ENCODE results near the gene CALML5.

CALML5 gene

DNA sequence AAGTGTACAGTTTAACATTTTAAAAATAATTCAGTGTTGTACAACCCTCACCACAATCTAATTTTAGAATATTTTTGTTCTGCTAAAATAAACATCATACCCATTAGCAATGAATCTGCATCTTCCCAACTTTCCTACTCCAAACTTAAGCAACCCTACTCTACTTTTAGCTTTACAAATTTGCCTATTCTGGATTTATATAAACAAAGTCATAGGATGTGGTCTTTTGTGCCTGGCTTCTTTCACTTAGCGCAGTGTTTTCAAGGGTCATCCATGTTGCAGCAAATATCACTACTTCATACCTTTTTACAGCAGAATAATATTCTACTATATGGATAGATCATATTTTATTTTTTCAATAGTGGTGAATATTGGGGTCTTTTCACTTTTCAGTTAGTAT lies 44.3 kb upstream of the CALML5 start:
- no peaks in the 10 kb centered on the region for H3K9me3 ChIP-seq (ENCODE audit: control insufficient read depth, low read length)
- no peaks in the 10 kb centered on the region for H3K79me2 ChIP-seq
- no peak overlapping the region for H3K4me3 ChIP-seq (ENCODE audit: low read depth, low read length)
- no peak overlapping the region for H2AFZ ChIP-seq
- H3K9ac ChIP-seq = no peak overlapping the region
- H3K36me3 ChIP-seq (ENCODE audit: control insufficient read depth, insufficient read depth, low read length) = no peaks in the 10 kb centered on the region
- H3K27me3 ChIP-seq (ENCODE audit: control insufficient read depth, insufficient read depth, low read length) = no peaks in the 10 kb centered on the region
- no peak overlapping the region for H3K27ac ChIP-seq
- H3K4me1 ChIP-seq = no peaks in the 10 kb centered on the region
- no peak overlapping the region for H3K4me2 ChIP-seq (ENCODE audit: low read length)
- TF ChIP-seq, protein P1, sequence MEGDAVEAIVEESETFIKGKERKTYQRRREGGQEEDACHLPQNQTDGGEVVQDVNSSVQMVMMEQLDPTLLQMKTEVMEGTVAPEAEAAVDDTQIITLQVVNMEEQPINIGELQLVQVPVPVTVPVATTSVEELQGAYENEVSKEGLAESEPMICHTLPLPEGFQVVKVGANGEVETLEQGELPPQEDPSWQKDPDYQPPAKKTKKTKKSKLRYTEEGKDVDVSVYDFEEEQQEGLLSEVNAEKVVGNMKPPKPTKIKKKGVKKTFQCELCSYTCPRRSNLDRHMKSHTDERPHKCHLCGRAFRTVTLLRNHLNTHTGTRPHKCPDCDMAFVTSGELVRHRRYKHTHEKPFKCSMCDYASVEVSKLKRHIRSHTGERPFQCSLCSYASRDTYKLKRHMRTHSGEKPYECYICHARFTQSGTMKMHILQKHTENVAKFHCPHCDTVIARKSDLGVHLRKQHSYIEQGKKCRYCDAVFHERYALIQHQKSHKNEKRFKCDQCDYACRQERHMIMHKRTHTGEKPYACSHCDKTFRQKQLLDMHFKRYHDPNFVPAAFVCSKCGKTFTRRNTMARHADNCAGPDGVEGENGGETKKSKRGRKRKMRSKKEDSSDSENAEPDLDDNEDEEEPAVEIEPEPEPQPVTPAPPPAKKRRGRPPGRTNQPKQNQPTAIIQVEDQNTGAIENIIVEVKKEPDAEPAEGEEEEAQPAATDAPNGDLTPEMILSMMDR (IDR thresholded peaks at IDR 0.05) = no peak

- no peaks in the 10 kb centered on the region for H3K36me3 ChIP-seq (ENCODE audit: control insufficient read depth, insufficient read depth, low read length)
- H3K4me1 ChIP-seq = no peaks in the 10 kb centered on the region
- no peak overlapping the region for H3K4me2 ChIP-seq (ENCODE audit: low read length)
- H3K4me3 ChIP-seq (ENCODE audit: low read depth, low read length) = no peak overlapping the region
- H3K27ac ChIP-seq = no peak overlapping the region
- no peaks in the 10 kb centered on the region for H3K27me3 ChIP-seq (ENCODE audit: control insufficient read depth, insufficient read depth, low read length)
- no peaks in the 10 kb centered on the region for H3K9me3 ChIP-seq (ENCODE audit: control insufficient read depth, low read length)
- H3K9ac ChIP-seq = no peak overlapping the region
- H3K79me2 ChIP-seq = no peaks in the 10 kb centered on the region
- TF ChIP-seq, protein P1 (IDR thresholded peaks at IDR 0.05) = no peak
- no peak overlapping the region for H2AFZ ChIP-seq
Observed at GRCh38 chr10:5542100-5542499, 42.7 kb upstream of the CALML5 start.

DNA sequence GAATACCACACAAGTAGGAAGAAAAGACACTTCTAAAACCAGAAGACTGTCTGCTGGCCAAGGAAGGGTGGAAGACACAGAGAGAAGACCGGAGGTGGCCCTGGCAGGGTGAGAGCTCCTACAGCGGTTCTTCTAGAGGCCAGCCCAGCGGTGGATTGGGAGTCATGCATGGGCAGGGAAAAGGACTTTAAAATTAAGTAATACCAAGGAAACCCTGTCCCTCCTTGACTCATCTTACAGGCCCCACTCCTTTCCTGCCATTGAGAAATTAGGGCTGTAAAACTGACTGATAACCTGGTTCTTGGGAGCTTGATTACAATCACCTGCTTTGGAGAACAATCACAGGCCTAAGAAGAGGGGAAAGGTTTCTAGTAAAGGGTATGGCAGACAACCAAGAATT lies 41.5 kb upstream of the CALML5 start:
- no peaks in the 10 kb centered on the region for H3K27me3 ChIP-seq (ENCODE audit: control insufficient read depth, insufficient read depth, low read length)
- H3K4me1 ChIP-seq = no peaks in the 10 kb centered on the region
- H3K9me3 ChIP-seq (ENCODE audit: control insufficient read depth, low read length) = no peaks in the 10 kb centered on the region
- no peaks in the 10 kb centered on the region for H3K36me3 ChIP-seq (ENCODE audit: control insufficient read depth, insufficient read depth, low read length)
- H2AFZ ChIP-seq = no peak overlapping the region
- no peaks in the 10 kb centered on the region for H3K79me2 ChIP-seq
- no peak overlapping the region for H3K4me2 ChIP-seq (ENCODE audit: low read length)
- TF ChIP-seq, protein P1 (IDR thresholded peaks at IDR 0.05) = no peak
- no peak overlapping the region for H3K4me3 ChIP-seq (ENCODE audit: low read depth, low read length)
- H3K27ac ChIP-seq = no peak overlapping the region
- no peak overlapping the region for H3K9ac ChIP-seq

GRCh38 chr10:5540080-5540479 lies 40.7 kb upstream of the CALML5 start:
- Histone ChIP-seq H2AFZ (no peak overlapping the region), H3K27ac (no peak overlapping the region), H3K4me3 (ENCODE audit: low read depth, low read length) (no peak overlapping the region), H3K9me3 (ENCODE audit: control insufficient read depth, low read length) (no peaks in the 10 kb centered on the region), H3K4me2 (ENCODE audit: low read length) (no peak overlapping the region), H3K79me2 (no peaks in the 10 kb centered on the region), H3K27me3 (ENCODE audit: control insufficient read depth, insufficient read depth, low read length) (no peaks in the 10 kb centered on the region), H3K36me3 (ENCODE audit: control insufficient read depth, insufficient read depth, low read length) (no peaks in the 10 kb centered on the region), H3K4me1 (no peaks in the 10 kb centered on the region), H3K9ac (no peak overlapping the region)
- TF ChIP-seq, protein P1 (IDR thresholded peaks at IDR 0.05) = no peak

DNA sequence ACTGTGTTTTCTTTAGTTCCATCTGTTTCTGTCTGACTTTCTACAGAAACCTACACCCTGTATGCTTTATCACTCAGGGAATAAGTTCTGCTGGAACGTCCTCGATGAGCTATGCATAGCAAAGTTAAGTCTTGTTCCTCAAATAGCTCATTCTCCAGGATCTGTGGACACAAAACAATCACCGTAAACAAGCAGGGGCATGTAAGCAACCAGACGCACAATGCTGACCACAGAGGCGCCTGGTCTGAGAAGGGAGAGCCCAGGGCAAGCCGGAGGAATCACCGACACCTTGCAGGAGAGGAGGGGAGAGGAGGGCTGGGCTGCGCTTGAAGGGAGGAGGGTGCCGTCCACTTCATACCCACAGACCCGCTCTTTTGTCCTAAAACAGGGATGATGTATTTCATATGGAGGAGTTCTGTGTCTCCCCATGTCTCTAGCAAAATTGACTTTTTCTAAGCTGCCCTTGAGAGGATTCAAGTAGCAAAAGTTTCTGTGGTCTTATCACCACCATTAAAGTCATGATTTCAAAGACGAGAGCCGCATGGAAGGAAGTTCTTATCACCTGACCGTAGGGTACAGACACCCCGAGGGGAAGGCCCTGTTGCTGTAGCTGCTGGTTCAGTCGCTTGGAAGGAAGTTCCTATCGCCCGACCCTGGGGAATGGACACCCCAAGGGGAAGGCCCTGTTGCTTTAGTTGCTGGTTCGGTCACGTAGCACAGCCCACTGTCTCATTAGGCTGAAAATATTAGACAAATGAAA lies 39.7 kb upstream of the CALML5 start:
- H3K9me3 ChIP-seq (ENCODE audit: control insufficient read depth, low read length) = no peaks in the 10 kb centered on the region
- no peak overlapping the region for H3K4me2 ChIP-seq (ENCODE audit: low read length)
- no peaks in the 10 kb centered on the region for H3K79me2 ChIP-seq
- no peak overlapping the region for H2AFZ ChIP-seq
- no peaks in the 10 kb centered on the region for H3K4me1 ChIP-seq
- no peak overlapping the region for H3K27ac ChIP-seq
- H3K36me3 ChIP-seq (ENCODE audit: control insufficient read depth, insufficient read depth, low read length) = no peaks in the 10 kb centered on the region
- H3K9ac ChIP-seq = no peak overlapping the region
- no peaks in the 10 kb centered on the region for H3K27me3 ChIP-seq (ENCODE audit: control insufficient read depth, insufficient read depth, low read length)
- TF ChIP-seq, protein P1 (IDR thresholded peaks at IDR 0.05) = no peak
- no peak overlapping the region for H3K4me3 ChIP-seq (ENCODE audit: low read depth, low read length)
